Measurements from ENCODE around the gene CNOT10.

- TF ChIP-seq, protein P1, sequence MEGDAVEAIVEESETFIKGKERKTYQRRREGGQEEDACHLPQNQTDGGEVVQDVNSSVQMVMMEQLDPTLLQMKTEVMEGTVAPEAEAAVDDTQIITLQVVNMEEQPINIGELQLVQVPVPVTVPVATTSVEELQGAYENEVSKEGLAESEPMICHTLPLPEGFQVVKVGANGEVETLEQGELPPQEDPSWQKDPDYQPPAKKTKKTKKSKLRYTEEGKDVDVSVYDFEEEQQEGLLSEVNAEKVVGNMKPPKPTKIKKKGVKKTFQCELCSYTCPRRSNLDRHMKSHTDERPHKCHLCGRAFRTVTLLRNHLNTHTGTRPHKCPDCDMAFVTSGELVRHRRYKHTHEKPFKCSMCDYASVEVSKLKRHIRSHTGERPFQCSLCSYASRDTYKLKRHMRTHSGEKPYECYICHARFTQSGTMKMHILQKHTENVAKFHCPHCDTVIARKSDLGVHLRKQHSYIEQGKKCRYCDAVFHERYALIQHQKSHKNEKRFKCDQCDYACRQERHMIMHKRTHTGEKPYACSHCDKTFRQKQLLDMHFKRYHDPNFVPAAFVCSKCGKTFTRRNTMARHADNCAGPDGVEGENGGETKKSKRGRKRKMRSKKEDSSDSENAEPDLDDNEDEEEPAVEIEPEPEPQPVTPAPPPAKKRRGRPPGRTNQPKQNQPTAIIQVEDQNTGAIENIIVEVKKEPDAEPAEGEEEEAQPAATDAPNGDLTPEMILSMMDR (IDR thresholded peaks at IDR 0.05) = no peak
- TF ChIP-seq POLR2A (IDR thresholded peaks at IDR 0.05) = no peak
- TF ChIP-seq POLR2AphosphoS5 (IDR thresholded peaks at IDR 0.05) = no peak
Measured at GRCh38 chr3:32646761-32647160, 38.2 kb upstream of the CNOT10 start.
